Subcutaneous adipose tissue (tissue), 4 donors: ENCODE data around the gene STXBP5. TPM values are rescaled to one million over a fixed set of nuclear protein-coding genes. Genes with fewer than 3 reads are reported as not detected.

Source experiments
- total RNA-seq, 4 donors: library from RNA; depleted of rRNA; stranded (reverse); fragments of >200 nt; gene quantifications; one replicate each; pipeline ENCODE4 v1.1.0, GENCODE V29; 2016
- TF ChIP-seq, protein P1 (sequence below): fragments of 450-650 bp; IDR thresholded peaks from one replicate; pipeline ENCODE4 v1.5.1; 2016; ENCODE audit warnings: low read depth, mild to moderate bottlenecking, control low read depth, antibody characterized with exemption, moderate library complexity

Gene STXBP5
- total RNA-seq, 4 donors from 2014 or later, result 21.3 to 31.3 (median 25.7) TPM

DNA sequence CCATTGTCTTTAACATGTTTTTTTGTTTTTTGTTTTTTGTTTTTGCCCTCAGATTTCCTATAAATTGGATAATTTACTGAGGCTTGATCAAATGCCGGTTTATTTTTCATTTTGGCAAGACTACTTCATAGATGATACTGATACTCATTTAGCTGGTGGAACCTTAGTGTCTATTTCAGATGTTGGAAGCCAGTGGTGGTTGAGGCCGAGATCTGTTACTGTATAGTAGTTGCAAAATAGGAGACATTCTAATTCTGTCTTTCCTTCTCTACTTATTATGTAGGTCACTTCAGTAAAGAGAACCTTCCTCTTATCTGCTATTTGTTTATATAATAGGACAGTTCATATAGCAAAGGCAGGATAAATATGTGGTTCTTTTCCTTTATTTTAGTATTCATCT, 63.4 kb downstream of the STXBP5 start:
- TF ChIP-seq, protein P1, sequence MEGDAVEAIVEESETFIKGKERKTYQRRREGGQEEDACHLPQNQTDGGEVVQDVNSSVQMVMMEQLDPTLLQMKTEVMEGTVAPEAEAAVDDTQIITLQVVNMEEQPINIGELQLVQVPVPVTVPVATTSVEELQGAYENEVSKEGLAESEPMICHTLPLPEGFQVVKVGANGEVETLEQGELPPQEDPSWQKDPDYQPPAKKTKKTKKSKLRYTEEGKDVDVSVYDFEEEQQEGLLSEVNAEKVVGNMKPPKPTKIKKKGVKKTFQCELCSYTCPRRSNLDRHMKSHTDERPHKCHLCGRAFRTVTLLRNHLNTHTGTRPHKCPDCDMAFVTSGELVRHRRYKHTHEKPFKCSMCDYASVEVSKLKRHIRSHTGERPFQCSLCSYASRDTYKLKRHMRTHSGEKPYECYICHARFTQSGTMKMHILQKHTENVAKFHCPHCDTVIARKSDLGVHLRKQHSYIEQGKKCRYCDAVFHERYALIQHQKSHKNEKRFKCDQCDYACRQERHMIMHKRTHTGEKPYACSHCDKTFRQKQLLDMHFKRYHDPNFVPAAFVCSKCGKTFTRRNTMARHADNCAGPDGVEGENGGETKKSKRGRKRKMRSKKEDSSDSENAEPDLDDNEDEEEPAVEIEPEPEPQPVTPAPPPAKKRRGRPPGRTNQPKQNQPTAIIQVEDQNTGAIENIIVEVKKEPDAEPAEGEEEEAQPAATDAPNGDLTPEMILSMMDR, result no peak

DNA sequence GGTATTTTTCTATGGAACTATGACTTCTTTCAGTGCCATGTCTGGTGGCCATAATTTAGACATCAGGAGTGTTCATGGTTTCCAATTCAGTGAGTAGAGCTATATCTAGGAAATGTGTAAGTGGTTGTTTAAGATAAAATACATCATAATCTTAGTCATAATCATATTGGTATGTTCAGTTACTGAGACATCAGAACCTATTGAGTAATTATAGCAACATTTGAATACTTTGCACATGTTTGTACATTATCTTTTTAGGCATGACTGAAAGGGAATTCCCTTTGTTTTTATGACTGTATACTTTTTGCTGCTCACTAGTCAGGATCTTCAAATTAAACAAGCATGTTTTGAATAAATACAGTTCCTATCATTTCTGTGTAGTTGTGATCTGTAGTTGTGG, 64.0 kb downstream of the STXBP5 start:
- TF ChIP-seq, protein P1, result no peak

DNA sequence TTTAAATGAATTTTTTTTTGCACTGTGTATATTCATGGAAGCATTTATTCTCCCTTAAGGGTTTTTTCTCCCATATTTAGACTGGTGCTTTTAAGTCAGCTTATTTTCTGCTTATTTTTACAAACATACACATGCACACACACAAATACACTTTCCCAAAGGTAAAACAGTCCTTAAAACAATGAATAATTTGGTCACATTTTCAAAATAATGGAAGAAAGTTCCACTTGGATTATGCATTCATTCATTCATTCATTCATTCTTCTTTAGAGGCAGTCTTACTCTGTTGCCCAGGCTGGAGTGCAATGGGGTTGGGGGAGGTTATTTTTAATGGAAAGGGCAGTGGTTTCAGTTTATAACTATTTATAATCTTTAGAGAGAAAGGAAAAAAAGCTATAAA, 69.8 kb downstream of the STXBP5 start:
- TF ChIP-seq, protein P1, result no peak

DNA sequence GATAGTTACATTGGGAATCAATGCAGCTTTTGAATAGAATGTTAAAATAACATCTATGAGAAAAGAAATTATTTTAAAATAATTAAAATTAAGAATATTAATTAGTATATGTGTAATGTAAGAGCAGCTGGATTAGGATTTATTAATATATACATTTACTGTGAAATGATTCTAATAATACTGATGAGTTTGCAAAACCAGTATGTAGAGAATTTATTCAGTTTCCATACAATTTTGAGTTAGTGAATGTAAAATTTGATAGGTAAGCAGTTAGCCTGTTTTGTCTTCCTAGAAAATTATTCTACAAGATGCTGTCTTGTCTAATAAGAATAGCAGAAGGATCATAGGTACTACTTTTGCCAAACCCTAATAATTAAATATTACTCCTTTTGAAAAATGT, 70.6 kb downstream of the STXBP5 start:
- TF ChIP-seq, protein P1, result no peak

DNA sequence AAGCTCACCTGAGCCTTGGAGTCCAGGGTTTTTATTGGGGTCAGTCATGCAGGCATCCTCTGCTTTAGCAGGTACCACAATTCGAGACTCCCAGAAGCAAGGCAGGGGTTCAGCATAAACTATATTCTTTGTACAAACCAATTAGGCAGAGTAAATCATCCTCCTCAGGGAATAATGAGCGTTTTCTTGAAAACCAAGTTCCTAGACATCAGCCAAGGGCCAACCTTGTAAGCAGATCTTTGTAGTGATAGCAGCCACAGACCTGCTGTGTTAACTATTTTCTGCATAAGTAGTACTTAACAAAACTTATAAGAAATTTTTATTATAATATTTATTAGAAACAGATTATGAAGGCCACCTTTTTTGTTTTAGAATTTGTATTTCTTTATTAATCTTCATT, 74.7 kb downstream of the STXBP5 start:
- TF ChIP-seq, protein P1, result no peak

DNA sequence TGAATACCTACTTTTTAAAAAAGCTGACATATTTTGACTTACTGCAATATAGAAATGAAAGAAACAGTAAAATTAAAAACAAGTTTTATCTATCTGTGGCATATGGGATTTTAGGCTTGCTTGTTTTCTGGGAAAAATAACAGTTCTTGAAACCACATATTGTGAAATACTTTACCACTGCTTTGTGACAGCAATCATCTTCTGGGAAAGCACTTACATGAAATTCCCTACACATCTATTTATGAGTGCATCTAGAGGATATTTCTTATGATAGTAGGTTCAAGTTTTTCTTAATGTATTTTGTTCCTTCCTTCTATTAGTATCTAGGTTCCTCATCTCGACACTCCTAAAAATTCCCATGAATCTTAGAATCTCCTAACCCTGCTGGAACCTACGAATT, 75.2 kb downstream of the STXBP5 start:
- TF ChIP-seq, protein P1, result no peak

DNA sequence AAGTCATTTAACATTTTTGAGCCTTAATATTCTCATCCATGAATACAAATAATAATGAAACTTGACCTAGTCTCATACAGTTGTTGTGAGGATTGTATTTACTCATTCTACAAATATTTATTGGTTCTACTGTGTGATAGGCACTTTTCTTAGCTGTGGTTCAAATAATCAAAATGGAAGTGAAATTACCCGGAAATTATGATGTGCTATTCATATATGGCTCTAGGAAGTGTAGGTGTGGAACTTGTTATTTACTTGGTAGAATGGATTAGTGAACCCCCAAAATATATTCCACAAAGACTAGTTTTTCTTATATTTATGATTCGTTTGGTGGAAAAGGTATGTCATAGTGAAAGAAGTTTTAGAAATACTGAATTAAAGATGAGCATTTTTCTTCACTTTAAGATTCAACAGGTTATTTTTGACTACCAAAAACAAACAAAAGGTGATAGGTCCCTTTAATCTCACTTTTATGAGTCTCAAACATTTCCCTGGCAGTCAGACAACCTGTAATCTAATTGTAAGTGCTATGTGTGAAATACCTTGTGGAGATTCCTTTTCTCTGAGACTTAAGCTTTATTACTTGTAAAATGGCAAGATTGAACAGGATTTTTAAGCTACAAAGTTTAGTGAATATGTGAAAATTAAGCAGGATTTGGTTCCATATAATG, 77.8 kb downstream of the STXBP5 start:
- TF ChIP-seq, protein P1, result no peak
